ENCODE data around the gene SMIM44. TPM values are rescaled to one million over a fixed set of nuclear protein-coding genes. Genes with fewer than 3 reads are reported as not detected.
A peak's percentile ranks its signal among the peaks of the same experiment; 100 is the strongest.
"Not testable (repeated sequence)": the region's sequence is repeated elsewhere in the genome, so short reads cannot be mapped to it uniquely, and the experiment has no call there.

SMIM44 gene
- total RNA-seq, 1 experiment from 2014 or later = not detected

- Histone ChIP-seq H3K9me3 (replicated peaks) (no peaks in the 10 kb centered on the region), H3K27me3 (no peaks in the 10 kb centered on the region), H3K27ac (no peak overlapping the region), H3K4me3 (no peak overlapping the region), H3K4me1 (peaks cover 7% of the 10 kb centered on the region), H3K36me3 (peaks cover 16% of the 10 kb centered on the region; the same call in 1 of the 2 replicates)
- no peak for DNase-seq
Measured at GRCh38 chr19:3454656-3455392, 28.4 kb downstream of the SMIM44 start.

GRCh38 chr19:3453840-3454239 lies 29.4 kb downstream of the SMIM44 start:
- Histone ChIP-seq H3K27ac (no peak overlapping the region), H3K36me3 (peaks cover 16% of the 10 kb centered on the region; the same call in 1 of the 2 replicates), H3K9me3 (replicated peaks) (no peaks in the 10 kb centered on the region), H3K27me3 (no peaks in the 10 kb centered on the region), H3K4me1 (peaks cover 7% of the 10 kb centered on the region), H3K4me3 (no peak overlapping the region)
- DNase-seq = no peak

- H3K27me3 ChIP-seq; H3K4me3 ChIP-seq; H3K27ac ChIP-seq; DNase-seq; H3K4me1 ChIP-seq; H3K9me3 ChIP-seq (replicated peaks): not testable (repeated sequence)
- peaks cover 16% of the 10 kb centered on the region; the same call in 1 of the 2 replicates for H3K36me3 ChIP-seq
Measured at GRCh38 chr19:3452942-3453214, 30.4 kb downstream of the SMIM44 start.

- H3K4me3 ChIP-seq = no peak overlapping the region
- peaks cover 7% of the 10 kb centered on the region for H3K4me1 ChIP-seq
- H3K9me3 ChIP-seq (replicated peaks) = no peaks in the 10 kb centered on the region
- H3K27ac ChIP-seq = no peak overlapping the region
- no peak for DNase-seq
- H3K36me3 ChIP-seq = peaks cover 16% of the 10 kb centered on the region; the same call in 1 of the 2 replicates
- no peaks in the 10 kb centered on the region for H3K27me3 ChIP-seq
Measured at GRCh38 chr19:3452171-3452941, 30.9 kb downstream of the SMIM44 start.

- peaks cover 7% of the 10 kb centered on the region for H3K4me1 ChIP-seq
- no peak overlapping the region for H3K4me3 ChIP-seq
- H3K36me3 ChIP-seq = peaks cover 16% of the 10 kb centered on the region; the same call in 1 of the 2 replicates
- H3K9me3 ChIP-seq (replicated peaks) = no peaks in the 10 kb centered on the region
- peak overlapping the region; percentile 26; the same call in 1 of the 2 replicates for H3K27ac ChIP-seq
- DNase-seq = no peak
- no peaks in the 10 kb centered on the region for H3K27me3 ChIP-seq
Measured at GRCh38 chr19:3451451-3451866, 31.8 kb downstream of the SMIM44 start.

- Histone ChIP-seq H3K27me3 (no peaks in the 10 kb centered on the region), H3K36me3 (peaks cover 16% of the 10 kb centered on the region; the same call in 1 of the 2 replicates), H3K9me3 (replicated peaks) (no peaks in the 10 kb centered on the region), H3K4me3 (no peak overlapping the region), H3K4me1 (peaks cover 7% of the 10 kb centered on the region), H3K27ac (peak overlapping the region; percentile 26)
- peak; percentile 53 to 70 for DNase-seq
Measured at GRCh38 chr19:3450796-3451411, 32.3 kb downstream of the SMIM44 start.

GRCh38 chr19:3448616-3449334 lies 34.5 kb downstream of the SMIM44 start:
- H3K36me3 ChIP-seq = peaks cover 16% of the 10 kb centered on the region; the same call in 1 of the 2 replicates
- peaks cover 7% of the 10 kb centered on the region for H3K4me1 ChIP-seq
- H3K4me3 ChIP-seq = no peak overlapping the region
- no peaks in the 10 kb centered on the region for H3K27me3 ChIP-seq
- H3K27ac ChIP-seq = no peak overlapping the region
- no peak for DNase-seq
- H3K9me3 ChIP-seq (replicated peaks) = no peaks in the 10 kb centered on the region

- not testable (repeated sequence) for H3K27ac ChIP-seq; H3K9me3 ChIP-seq (replicated peaks); DNase-seq; H3K4me3 ChIP-seq; H3K27me3 ChIP-seq
- H3K36me3 ChIP-seq = peaks cover 13% of the 10 kb centered on the region; the same call in 1 of the 2 replicates
- peaks cover 10% of the 10 kb centered on the region for H3K4me1 ChIP-seq
Measured at GRCh38 chr19:3446657-3447056, 36.6 kb downstream of the SMIM44 start.

GRCh38 chr19:3444695-3445234 lies 38.5 kb downstream of the SMIM44 start:
- Histone ChIP-seq H3K36me3 (peaks cover 14% of the 10 kb centered on the region; the same call in 1 of the 2 replicates), H3K27ac (no peak overlapping the region), H3K4me1 (0 out of 2 replicates have a peak, but pooled peaks cover 3% of the 10 kb centered on the region), H3K27me3 (no peaks in the 10 kb centered on the region), H3K9me3 (replicated peaks) (no peaks in the 10 kb centered on the region), H3K4me3 (no peak overlapping the region)
- no peak for DNase-seq

- Histone ChIP-seq H3K36me3 (peaks cover 14% of the 10 kb centered on the region; the same call in 1 of the 2 replicates), H3K4me1 (0 out of 2 replicates have a peak, but pooled peaks cover 3% of the 10 kb centered on the region), H3K27me3 (no peaks in the 10 kb centered on the region), H3K4me3 (no peak overlapping the region), H3K27ac (no peak overlapping the region), H3K9me3 (replicated peaks) (no peaks in the 10 kb centered on the region)
- DNase-seq = no peak
Measured at GRCh38 chr19:3443840-3444694, 39.2 kb downstream of the SMIM44 start.

GRCh38 chr19:3442487-3443071 lies 40.7 kb downstream of the SMIM44 start:
- no peak overlapping the region; the same call in 1 of the 2 replicates for H3K27ac ChIP-seq

GRCh38 chr19:3441986-3442329 lies 41.3 kb downstream of the SMIM44 start:
- H3K4me1 ChIP-seq = 0 out of 2 replicates have a peak, but pooled peaks cover 3% of the 10 kb centered on the region
- DNase-seq = no peak
- H3K4me3 ChIP-seq = no peak overlapping the region
- peak overlapping the region; percentile 37; the same call in 1 of the 2 replicates for H3K27ac ChIP-seq
- no peaks in the 10 kb centered on the region for H3K27me3 ChIP-seq
- no peaks in the 10 kb centered on the region for H3K9me3 ChIP-seq (replicated peaks)
- peaks cover 22% of the 10 kb centered on the region; the same call in 1 of the 2 replicates for H3K36me3 ChIP-seq

More at GRCh38 chr19:3442487-3443071, 40.7 kb downstream of the SMIM44 start:
- H3K36me3 ChIP-seq = peaks cover 22% of the 10 kb centered on the region; the same call in 1 of the 2 replicates
- no peak overlapping the region for H3K4me3 ChIP-seq
- H3K9me3 ChIP-seq (replicated peaks) = no peaks in the 10 kb centered on the region
- no peaks in the 10 kb centered on the region for H3K27me3 ChIP-seq
- H3K4me1 ChIP-seq = 0 out of 2 replicates have a peak, but pooled peaks cover 3% of the 10 kb centered on the region
- DNase-seq = peak in 1 of 2 experiments; percentile 38

All from SJCRH30 (cell line).